SW 1271 (cell line): ENCODE data around the gene SLC6A20.
"Not testable (repeated sequence)": the region's sequence is repeated elsewhere in the genome, so short reads cannot be mapped to it uniquely, and the experiment has no call there.

Experiments
- DNase-seq, 2 experiments: peaks; one replicate each; lab custom pipeline; 2025; lab: John Stamatoyannopoulos, UW

SLC6A20 gene

DNA sequence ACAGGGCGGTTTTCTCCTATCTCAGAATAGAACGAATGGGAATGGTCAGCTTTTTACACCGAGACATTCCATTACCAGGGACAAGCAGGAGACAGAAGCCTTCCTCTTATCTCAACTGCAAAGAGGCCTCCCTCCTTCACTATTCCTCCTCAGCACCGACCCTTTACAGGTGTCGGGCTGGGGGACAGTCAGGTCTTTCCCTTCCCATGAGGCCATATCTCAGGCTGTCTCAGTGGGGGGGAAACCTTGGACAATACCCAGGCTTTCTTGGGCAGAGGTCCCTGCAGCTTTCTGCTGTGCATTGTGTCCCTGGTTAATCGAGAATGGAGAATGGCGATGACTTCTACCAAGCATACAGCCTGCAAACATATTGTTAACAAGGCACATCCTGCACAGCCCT lies 39.2 kb downstream of the SLC6A20 start:
- not testable (repeated sequence) for DNase-seq

DNA sequence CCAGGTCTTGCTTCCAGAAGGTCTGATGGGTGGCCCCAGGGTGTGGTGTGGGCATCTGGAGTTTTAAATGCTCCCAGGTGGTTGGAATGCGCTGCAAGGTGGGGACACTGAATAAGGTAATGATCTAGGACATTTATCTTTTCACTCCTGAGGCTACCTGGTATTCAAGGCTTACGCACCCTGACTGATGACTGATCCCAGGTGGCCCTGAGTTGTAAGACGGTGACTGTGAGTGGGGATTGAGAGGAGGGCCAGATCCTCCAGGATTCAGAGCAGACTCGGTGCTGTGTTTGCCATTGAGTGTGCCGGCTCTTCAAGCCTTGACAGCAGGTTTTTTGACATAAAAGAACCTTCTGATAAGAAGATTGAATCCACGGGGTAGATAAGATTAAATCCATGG lies 40.3 kb downstream of the SLC6A20 start:
- DNase-seq = no peak

DNA sequence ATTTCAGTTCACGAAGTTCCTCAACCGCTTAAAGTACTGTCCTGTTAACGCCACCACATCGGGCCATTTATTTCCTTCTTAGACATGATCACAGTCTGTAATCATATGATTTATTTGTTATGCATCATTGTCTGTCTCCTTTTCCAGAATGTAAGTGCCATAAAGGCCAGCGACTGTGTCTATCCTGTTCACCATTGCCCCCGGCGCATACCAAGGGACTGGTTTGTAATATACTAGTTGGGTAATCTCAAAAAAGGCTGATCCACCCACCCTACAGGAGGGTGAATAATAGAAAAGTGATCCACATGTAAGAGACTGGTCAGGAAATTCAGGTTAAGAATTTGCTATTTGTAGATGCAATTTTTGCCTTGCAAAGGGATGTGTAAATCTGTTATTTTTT lies 41.9 kb downstream of the SLC6A20 start:
- no peak for DNase-seq

GRCh38 chr3:45753095-45753494 lies 43.2 kb downstream of the SLC6A20 start:
- DNase-seq = no peak

- no peak for DNase-seq
Observed at GRCh38 chr3:45751537-45752242, 44.6 kb downstream of the SLC6A20 start.

DNA sequence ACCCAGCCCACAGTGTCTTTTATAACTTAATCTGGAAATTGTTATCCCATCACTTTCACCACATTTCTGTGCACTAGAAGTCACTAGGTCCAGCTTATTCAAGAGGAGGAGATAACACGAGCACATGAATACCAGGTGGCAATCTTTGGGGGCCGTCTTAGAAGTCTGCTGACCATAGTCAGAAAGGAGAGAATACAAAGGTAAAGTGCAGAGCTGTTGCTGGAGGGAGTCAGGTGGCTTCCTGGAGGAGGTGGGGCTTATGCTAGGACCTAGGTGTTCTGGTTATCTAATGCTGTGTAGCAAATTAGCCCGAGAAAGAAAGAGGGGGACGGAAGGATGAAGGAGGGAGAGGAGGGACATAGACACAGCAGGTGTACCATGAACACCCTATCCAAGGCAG lies 46.5 kb downstream of the SLC6A20 start:
- no peak for DNase-seq

DNA sequence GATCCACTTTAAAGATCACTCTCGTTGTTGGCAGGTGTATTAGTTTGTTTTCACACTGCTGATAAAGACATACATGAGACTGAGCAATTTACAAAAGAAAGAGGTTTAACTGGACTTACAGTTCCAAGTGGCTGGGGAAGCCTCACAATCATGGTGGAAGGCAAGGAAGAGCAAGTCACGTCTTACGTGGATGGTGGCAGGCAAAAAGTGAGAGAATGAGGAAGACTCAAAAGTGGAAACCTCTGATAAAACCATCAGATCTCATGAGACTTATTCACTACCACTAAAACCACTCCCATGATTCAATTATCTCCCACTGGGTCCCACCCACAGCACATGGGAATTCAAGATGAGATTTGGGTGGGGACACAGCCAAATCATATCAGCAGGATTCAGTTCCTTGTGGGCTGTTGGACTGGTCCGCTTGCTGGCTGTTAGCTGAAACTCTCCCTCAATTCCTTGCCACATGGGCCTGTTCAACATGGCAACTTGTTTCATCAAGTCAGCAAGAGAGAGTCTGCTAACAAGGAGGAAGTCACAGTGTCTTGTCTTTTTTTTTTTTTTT lies 47.2 kb downstream of the SLC6A20 start:
- not testable (repeated sequence) for DNase-seq

GRCh38 chr3:45748068-45748467 lies 48.3 kb downstream of the SLC6A20 start:
- no peak for DNase-seq

DNA sequence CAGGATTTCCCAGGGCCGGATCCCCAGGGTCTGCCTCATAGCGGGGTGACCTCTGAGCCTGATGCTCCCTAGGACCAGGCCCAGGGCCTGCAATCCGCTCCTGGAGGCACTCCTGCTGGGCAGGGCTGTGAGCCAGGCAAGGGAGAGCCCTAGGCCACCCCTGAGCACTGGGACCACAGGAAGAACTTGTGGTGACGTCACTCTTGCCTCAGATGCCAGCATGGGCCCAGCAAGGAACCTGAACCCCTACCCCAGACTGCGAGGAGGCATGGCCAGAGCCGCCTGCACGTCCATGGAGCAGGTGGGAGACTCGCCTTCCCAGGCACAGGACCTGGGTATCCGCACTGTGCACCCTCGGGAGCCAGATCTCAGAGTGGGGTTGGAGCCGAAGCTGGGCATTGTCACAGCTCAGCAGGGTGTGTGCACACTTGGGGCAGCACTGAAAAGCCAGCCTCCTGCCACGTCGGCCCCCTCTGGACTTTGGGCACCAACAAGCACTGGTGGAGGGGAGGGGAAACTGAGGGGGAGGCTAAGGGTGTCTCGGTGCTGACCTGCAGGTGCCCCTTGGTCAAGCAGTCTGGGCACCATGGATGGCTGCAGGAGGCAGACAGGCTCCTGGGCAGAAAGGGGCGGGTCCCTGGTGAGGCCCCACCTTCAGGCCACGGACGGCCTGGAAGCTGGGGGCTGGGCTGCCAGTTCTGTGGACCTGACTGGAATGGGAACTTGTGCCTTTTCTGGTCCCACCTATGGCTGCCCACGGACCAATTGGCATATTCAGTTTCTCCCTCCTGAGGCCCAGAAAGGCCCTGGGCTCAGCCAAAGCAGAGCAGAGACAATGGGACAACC lies 49.3 kb downstream of the SLC6A20 start:
- no peak for DNase-seq

GRCh38 chr3:45746165-45746776 lies 50.1 kb downstream of the SLC6A20 start:
- no peak for DNase-seq

DNA sequence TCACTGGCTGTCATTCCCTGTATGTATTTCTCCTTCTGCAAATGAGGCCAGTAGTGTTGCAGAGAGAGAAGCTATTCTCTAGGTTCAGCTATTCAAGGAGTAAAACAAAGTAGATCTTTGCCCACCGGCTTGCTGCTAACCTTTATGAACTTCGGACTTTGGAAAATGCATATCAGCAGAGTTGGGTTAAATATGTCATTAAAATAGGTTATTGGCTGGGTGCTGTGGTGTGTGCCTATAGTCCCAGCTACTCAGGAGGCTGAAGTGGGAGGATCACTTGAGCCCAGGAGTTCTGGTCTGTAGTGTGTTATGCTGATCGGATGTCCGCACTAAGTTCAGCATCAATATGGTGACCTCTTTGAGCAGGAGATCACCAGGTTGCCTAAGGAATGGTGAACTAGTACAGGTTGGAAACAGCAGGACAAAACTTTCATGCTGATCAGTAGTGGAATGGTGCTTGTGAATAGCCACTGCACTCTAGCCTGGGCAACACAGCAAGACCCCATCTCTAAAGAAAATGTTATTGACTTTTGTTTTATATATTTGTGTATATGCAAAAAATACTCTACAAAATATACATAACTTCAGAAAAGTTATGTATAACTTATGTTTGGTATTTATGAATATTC lies 53.8 kb downstream of the SLC6A20 start:
- DNase-seq = no peak

GRCh38 chr3:45741742-45742460 lies 54.4 kb downstream of the SLC6A20 start:
- DNase-seq = no peak

DNA sequence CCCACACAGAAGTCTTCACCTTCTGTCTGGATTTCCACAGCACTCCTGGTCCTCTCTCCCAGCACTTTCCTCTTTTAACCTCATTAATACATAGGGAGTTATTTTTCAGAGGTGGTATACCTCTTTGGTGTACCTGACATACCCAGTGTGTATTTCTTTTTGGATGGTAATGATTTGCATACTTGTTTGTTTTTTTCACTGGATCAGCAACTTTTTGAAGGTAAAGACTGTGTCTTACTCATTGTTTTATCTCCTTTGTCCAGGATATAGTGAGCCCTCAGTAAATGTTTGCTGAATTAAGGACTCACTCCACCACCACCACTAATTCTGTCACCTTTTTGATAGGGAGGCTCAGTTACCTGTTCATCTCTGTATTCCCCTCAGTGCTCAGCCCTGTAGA lies 55.1 kb downstream of the SLC6A20 start:
- no peak for DNase-seq

GRCh38 chr3:45739991-45740390 lies 56.3 kb downstream of the SLC6A20 start:
- no peak for DNase-seq

- no peak for DNase-seq
Observed at GRCh38 chr3:45737234-45737633, 59.1 kb downstream of the SLC6A20 start.

GRCh38 chr3:45736707-45737106 lies 59.6 kb downstream of the SLC6A20 start:
- DNase-seq = no peak

DNA sequence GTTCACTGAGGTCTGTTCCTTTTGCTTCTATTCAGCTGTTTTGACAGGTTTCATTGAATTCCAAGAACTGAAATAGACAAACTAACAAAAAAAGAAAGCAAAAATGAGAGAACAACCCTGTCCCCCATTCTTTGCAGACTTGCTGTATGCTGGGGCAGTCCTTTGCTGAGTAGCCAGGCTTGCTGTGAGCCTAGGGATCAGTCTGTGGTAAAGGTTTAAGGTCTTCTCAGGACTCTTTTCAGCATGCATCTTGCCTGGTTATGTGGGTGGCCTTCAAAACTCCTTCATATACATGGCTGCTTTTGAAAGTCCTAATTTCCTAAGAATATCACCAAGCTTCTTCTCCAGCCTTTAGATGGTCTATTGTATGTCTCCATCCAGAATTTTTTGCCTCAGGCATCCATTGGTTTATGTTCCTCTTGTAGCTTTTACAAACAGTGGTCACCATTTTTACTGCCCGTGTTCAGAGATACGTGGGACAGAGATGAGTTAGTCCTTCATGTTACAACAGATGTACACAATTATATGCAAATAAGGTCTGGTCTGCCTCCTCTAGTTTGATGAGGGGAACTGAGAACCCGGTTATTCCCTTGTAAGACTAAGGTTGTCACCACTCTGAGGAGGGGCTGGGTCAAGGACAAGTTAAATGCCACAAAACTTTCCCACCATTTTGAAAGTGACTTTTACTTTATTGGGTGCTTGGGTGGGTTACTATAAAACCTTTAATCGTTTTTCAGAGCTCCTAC lies 65.8 kb downstream of the SLC6A20 start:
- no peak for DNase-seq

- no peak for DNase-seq
Observed at GRCh38 chr3:45729614-45730013, 66.7 kb downstream of the SLC6A20 start.

DNA sequence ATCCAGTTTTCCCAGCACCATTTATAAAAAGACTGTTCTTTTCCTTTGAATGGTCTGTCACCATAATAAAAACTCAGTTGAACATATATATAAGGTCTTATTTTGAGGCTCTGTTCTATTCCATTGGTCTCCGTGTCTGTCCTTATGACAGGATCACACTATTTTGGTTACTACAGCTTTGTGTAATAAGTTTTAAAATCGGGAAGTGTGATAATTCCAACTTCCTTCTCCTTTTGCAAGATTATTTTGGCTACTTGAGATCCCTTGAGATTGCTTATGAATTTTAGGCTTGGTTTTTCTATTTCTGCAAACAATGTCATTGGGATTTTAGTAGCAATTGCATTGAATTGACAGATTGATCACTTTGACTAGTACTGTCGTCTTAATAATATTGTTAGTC lies 71.4 kb downstream of the SLC6A20 start:
- DNase-seq = no peak

DNA sequence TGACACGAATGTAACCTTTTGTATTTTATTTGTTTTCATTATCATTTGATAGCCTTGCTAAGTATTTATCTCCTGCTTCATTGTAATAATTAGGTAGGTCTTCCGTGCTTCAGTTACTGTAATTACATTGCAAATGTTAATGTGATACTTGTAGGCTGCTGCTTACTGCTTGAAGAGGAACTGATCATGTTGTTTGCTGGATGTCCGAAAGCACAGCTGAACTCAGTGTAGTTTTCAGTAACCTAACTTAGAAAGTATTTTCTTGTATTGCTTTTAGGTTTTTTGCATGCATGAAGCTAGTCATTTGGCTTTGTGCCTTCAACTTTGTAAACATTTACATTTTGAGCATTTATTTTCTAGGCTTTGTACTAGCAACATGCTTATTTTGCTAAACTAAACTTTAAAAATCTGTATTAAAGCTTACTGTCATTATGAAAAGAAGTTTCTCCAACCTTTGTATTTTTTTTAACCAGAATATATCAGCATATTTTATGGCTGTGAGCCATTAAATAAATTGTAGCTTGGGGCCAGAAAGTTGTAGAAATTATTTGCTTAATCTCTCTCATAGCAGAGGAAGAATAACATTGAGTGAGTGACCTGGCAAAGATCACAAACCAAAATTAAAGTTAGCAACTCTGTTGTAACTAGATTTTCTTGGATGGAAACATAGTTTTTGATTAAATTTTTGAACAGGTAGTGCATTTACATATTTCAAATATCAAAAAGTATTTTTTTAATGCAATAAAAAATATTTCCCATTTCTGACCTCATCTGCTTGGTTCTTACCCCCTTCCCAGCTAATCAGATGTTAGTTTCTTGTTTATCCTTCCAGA lies 76.5 kb downstream of the SLC6A20 start:
- DNase-seq = no peak
